GM10266 (cell line): ENCODE data around the gene RCC2.
"Not testable (repeated sequence)": the region's sequence is repeated elsewhere in the genome, so short reads cannot be mapped to it uniquely, and the experiment has no call there.

Experiments used
- DNase-seq: peaks from one replicate; pipeline ENCODE4 v3.0.0; 2012; ENCODE audit errors: extremely low spot score
- CTCF ChIP-seq: IDR thresholded peaks from 2 replicates; pipeline ENCODE4 v1.5.1; 2012; ENCODE audit warnings: mild to moderate bottlenecking, low read depth; ENCODE audit not compliant: control insufficient read depth, insufficient read depth; ENCODE audit errors: missing control alignments

RCC2 gene

GRCh38 chr1:17471393-17471792 lies 31.9 kb upstream of the RCC2 start:
- no peak for TF ChIP-seq CTCF

GRCh38 chr1:17470021-17470799 lies 30.7 kb upstream of the RCC2 start:
- TF ChIP-seq CTCF, result no peak
- no peak for DNase-seq

More at GRCh38 chr1:17471393-17471792, 31.9 kb upstream of the RCC2 start:
- DNase-seq, result no peak

GRCh38 chr1:17468357-17469265 lies 29.1 kb upstream of the RCC2 start:
- not testable (repeated sequence) for DNase-seq

GRCh38 chr1:17466359-17466758 lies 26.9 kb upstream of the RCC2 start:
- DNase-seq, result no peak
- no peak for TF ChIP-seq CTCF

- no peak for TF ChIP-seq CTCF
- DNase-seq, result no peak
Observed at GRCh38 chr1:17465228-17465627, 25.8 kb upstream of the RCC2 start.

GRCh38 chr1:17463991-17464390 lies 24.5 kb upstream of the RCC2 start:
- no peak for DNase-seq

GRCh38 chr1:17462669-17463068 lies 23.2 kb upstream of the RCC2 start:
- TF ChIP-seq CTCF, result no peak
- no peak for DNase-seq

More at GRCh38 chr1:17463991-17464390, 24.5 kb upstream of the RCC2 start:
- TF ChIP-seq CTCF, result no peak
